Stimulated activated CD8-positive, alpha-beta memory T cell treated with anti-CD3 and anti-CD28 coated beads, Interleukin-15, amount 100 ng/mL, for 48 hours (primary cell): Measurements from ENCODE around the gene NFKBIB.

Experiments used
- DNase-seq, 2 donors: peaks; one replicate each; pipeline ENCODE4 v3.0.0-alpha.2; 2020; ENCODE audit warnings: low read depth in 2 of 2

NFKBIB gene

DNA sequence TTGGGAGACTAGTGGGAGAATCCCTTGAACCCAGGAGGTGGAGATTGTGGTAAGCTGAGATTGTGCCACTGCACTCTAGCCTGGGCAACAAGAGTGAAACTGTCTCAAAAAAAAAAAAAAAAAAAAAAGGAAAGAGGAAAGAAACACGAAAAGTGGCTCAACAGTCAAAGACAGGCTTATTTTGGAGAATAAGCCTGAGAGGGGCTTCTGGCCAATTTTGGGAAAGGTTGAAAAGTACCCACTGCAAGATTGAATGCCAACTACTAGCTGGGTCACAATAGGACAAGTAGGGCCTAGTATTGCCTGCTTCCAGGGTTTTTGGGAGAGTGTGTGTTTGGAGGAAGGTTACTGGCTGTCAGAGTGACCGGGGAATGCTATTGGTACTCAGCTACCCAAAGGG is 58.5 kb downstream of the NFKBIB start:
- DNase-seq, result no peak
